Endothelial cell of hepatic sinusoid (primary cell): Measurements from ENCODE around the gene OR6J1.
"Not testable (repeated sequence)": the region's sequence is repeated elsewhere in the genome, so short reads cannot be mapped to it uniquely, and the experiment has no call there.

ENCODE experiments used
- in situ Hi-C: cut with HindIII; loops from 2 replicates; pipeline ENCODE4 v1.10.0; 2017; ENCODE audit warnings: low sequenced_read_pairs

OR6J1 gene

GRCh38 chr14:22644305-22644635 is at the start of gene OR6J1:
TSS of gene OR6J1 (minus strand) at chr14:22644352. CDS start at chr14:22634811, 9,541 bp downstream.
- in situ Hi-C loops = no loop called here

- in situ Hi-C loops = loop anchor here (5.0 kb wide), 1 partner anchor 300 kb away; no protein-coding TSS in a partner anchor
These were observed 48.0 kb upstream of the OR6J1 start for GRCh38 chr14:22692194-22692593.

- in situ Hi-C loops = loop anchor here (5.0 kb wide), 1 partner anchor 299 kb away; no protein-coding TSS in a partner anchor
These were observed 47.0 kb upstream of the OR6J1 start for GRCh38 chr14:22691171-22691570.

- in situ Hi-C loops = no loop called here
These were observed 45.0 kb upstream of the OR6J1 start for GRCh38 chr14:22689199-22689598.

- in situ Hi-C loops = not testable (repeated sequence)
These were observed 43.8 kb upstream of the OR6J1 start for GRCh38 chr14:22687969-22688368.

- in situ Hi-C loops = not testable (repeated sequence)
These were observed 42.0 kb upstream of the OR6J1 start for GRCh38 chr14:22686176-22686611.

GRCh38 chr14:22685467-22685866 is 41.3 kb upstream of the OR6J1 start:
- in situ Hi-C loops = no loop called here

GRCh38 chr14:22683428-22683827 is 39.3 kb upstream of the OR6J1 start:
- in situ Hi-C loops = not testable (repeated sequence)

GRCh38 chr14:22678221-22678620 is 34.1 kb upstream of the OR6J1 start:
- in situ Hi-C loops = no loop called here

GRCh38 chr14:22677551-22677950 is 33.4 kb upstream of the OR6J1 start:
- in situ Hi-C loops = not testable (repeated sequence)

GRCh38 chr14:22671622-22672021 is 27.5 kb upstream of the OR6J1 start:
- in situ Hi-C loops = no loop called here

GRCh38 chr14:22668863-22669262 is 24.7 kb upstream of the OR6J1 start:
- in situ Hi-C loops = loop anchor here (5.0 kb wide), 1 partner anchor 53 kb away; no protein-coding TSS in a partner anchor

- in situ Hi-C loops = loop anchor here (5.0 kb wide), 1 partner anchor 54 kb away; no protein-coding TSS in a partner anchor
These were observed 24.3 kb upstream of the OR6J1 start for GRCh38 chr14:22668417-22668816.

- in situ Hi-C loops = loop anchor here (5.0 kb wide), 1 partner anchor 54 kb away; no protein-coding TSS in a partner anchor
These were observed 23.7 kb upstream of the OR6J1 start for GRCh38 chr14:22667881-22668280.

GRCh38 chr14:22666203-22666893 is 22.2 kb upstream of the OR6J1 start:
- in situ Hi-C loops = loop anchor here (5.0 kb wide), 1 partner anchor 56 kb away; no protein-coding TSS in a partner anchor

GRCh38 chr14:22664261-22664660 is 20.1 kb upstream of the OR6J1 start:
- in situ Hi-C loops = no loop called here

GRCh38 chr14:22660654-22661053 is 16.5 kb upstream of the OR6J1 start:
- in situ Hi-C loops = no loop called here

GRCh38 chr14:22658946-22659345 is 14.8 kb upstream of the OR6J1 start:
- in situ Hi-C loops = no loop called here

- in situ Hi-C loops = no loop called here
These were observed 13.7 kb upstream of the OR6J1 start for GRCh38 chr14:22657861-22658260.

GRCh38 chr14:22656945-22657731 is 13.0 kb upstream of the OR6J1 start:
- in situ Hi-C loops = no loop called here

- in situ Hi-C loops = no loop called here
These were observed 12.1 kb upstream of the OR6J1 start for GRCh38 chr14:22656226-22656625.
